Midbrain (tissue), 1 donor: ENCODE results near the gene HOXD12.

Experiments used
- DNase-seq: peaks from one replicate; lab custom pipeline; 2025; lab: John Stamatoyannopoulos, UW

The HOXD12 gene

DNA sequence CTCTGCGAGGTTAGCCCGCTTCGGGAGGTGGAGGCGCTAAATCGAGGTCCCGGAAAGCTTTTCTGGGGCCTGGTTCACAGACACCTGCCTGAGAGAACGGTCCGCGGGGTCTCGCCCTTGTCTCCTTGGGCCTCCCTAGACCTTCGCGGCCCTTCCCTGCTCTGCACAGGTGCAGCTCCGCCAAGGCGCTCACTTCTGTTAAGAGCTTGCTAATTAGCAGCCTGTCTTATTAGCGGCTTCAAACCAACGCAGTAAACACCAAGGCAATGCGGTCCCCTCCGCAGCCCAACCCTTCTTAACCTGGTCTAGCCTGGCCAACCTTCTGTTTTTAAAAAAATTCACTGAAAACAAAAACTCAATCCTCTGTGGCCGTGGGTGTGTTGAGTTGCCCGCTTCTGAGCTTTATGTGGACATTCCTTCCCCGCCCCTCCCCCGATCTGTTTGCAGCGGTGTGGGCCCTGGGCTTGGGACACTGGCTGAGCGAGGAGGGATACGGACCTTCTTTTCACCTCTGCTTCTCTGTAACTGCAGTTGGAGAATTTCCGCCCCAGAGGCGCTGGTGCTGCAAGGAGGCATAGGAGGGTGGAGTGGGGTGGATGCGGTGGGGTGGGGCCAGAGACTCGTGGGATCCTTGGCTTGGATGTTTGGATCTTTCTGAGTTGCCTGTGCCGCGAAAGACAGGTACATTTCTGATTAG is 48.4 kb downstream of the HOXD12 start:
- DNase-seq, result no peak

DNA sequence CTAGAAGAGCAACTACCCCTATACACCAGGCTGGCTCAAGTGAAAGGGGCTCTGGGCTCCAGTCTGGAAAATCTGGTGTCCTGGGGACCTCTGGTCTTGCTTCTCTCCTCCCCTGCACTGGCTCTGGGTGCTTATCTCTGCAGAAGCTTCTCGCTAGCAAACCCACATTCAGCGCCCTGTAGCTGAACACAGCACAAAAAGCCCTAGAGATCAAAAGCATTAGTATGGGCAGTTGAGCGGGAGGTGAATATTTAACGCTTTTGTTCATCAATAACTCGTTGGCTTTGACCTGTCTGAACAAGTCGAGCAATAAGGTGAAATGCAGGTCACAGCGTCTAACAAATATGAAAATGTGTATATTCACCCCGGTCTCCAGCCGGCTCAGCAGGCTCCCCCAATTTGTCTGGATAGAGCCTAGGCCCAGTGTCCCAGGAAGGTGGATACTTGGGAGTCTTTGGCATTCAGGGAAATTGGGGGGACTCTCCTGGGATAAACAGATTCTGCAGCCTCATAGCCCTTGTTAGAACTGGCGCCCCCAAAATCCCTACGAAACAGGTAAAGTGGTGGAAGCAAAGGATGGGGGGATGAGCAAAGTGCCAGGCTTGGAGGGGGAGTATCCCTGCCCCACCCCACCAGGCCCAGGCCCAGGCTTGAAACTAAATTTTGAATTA is 49.3 kb downstream of the HOXD12 start:
- no peak for DNase-seq

DNA sequence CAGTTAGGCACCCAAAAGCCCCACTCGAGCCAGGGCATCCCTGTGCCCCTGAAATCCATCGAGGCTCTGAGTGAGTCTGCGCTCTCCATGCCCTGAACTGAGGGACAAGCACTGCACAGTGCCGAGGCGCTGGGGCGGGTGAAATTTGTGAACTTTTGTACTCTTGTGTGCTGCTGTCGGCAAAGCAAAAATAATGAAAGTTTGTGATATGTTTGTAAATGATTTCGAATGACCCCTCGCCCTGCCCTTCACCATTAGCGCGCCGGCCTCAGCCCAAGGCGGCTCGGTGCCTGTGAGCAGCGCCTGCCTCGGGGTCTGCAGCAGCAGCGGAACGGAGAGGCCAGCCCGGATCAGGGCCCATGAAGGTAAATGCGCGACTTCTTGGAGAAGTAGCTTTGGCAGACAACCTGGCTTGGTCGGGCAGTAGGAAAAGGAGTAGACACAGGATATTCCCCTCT is 49.9 kb downstream of the HOXD12 start:
- no peak for DNase-seq

- no peak for DNase-seq
These were observed 50.5 kb downstream of the HOXD12 start for GRCh38 chr2:176149939-176150583.

DNA sequence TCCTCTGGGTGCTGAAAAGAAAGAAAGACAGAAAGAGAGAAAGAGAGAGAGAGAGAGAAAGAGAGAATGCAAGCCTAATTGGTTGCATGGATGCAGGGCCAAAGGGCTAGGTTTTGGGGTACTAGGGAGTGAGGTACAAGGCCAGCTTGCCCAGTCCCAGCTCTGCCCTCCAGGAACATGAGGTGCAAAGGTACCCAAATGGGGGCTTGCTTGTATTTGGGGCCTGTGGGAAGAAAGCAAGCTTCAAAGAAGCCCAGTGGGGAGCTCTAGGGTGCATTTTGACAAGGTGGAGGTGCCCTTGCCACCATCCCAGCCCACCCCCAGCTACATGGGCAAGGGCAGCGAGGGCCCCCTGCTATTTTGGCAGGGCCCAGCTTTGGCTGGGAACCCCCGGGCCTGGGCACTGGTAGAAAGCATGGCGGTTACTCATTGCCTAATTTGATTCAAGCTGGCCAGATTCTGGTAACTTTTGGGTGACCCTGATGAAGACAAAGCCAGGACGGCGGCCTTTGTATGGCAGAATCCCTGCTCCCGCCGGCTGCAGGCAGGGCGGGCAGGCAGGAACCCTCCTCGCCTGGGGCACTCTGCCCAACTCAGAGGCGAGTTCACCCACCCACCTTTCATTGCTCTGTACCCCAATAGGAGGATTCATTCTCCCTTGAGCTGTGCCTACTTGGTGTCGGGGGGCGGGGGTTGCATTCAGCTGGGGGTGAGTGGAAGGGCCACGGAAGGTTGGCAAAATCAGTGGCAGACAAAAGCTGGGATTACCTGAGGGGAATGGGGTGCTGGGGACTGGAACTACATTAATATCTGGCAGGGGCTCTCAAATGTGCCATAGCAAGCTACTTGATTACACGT is 51.2 kb downstream of the HOXD12 start:
- no peak for DNase-seq

GRCh38 chr2:176151442-176152287 is 52.1 kb downstream of the HOXD12 start, which contains the start of gene HOXD4:
Gene HOXD4, plus strand, starts transcription at chr2:176151550. Its CDS starts 84 bp downstream, at chr2:176151634.
- no peak for DNase-seq
